Esophagus muscularis mucosa (tissue), 4 donors: ENCODE measurements around the gene SLC40A1. TPM values are rescaled to one million over a fixed set of nuclear protein-coding genes. Genes with fewer than 3 reads are reported as not detected.

Experiments used
- DNase-seq: peaks from one replicate; pipeline ENCODE4 v3.0.0-alpha.2; 2017; ENCODE audit errors: extremely low spot score
- H3K27ac ChIP-seq, 4 donors: fragments of 200-600 bp; sonication (generic); replicated peaks in 1 of 4; 1 replicate in 3 of 4; 2 replicates in 1 of 4; pipeline ENCODE4 v1.5.1; 2016 to 2019; ENCODE audit warnings: mild to moderate bottlenecking in 1 of 4
- H3K27me3 ChIP-seq, 4 donors: fragments of 200-600 bp; sonication (generic); one replicate each; pipeline versions ENCODE4 v1.5.1 to v1.6.0; 2016 to 2019
- H3K36me3 ChIP-seq, 4 donors: fragments of 200-600 bp; sonication (generic); one replicate each; pipeline ENCODE4 v1.5.1; 2016 to 2019
- H3K4me1 ChIP-seq, 4 donors: fragments of 200-600 bp; sonication (generic); one replicate each; pipeline ENCODE4 v1.5.1; 2016 to 2019
- H3K4me3 ChIP-seq, 4 donors: fragments of 200-600 bp; sonication (generic); 1 replicate in 2 of 4; 2 replicates in 2 of 4; pipeline ENCODE4 v1.5.1; 2016 to 2019; ENCODE audit warnings: mild to moderate bottlenecking in 4 of 4, moderate library complexity in 1 of 4
- H3K9me3 ChIP-seq, 4 donors: fragments of 200-600 bp; sonication (generic); 1 replicate in 3 of 4; 2 replicates in 1 of 4; pipeline ENCODE4 v1.5.1; 2016 to 2019
- EP300 ChIP-seq: sonication (generic); formaldehyde crosslinking; IDR thresholded peaks from one replicate; pipeline ENCODE4 v1.6.1; 2017; ENCODE audit warnings: antibody characterized with exemption
- POLR2A ChIP-seq: fragments of 450-650 bp; IDR thresholded peaks from one replicate; pipeline ENCODE4 v1.6.1; 2017; ENCODE audit warnings: antibody characterized with exemption, moderate library complexity, mild to moderate bottlenecking, low read depth
- POLR2AphosphoS5 ChIP-seq, 2 donors: sonication (generic); formaldehyde crosslinking; IDR thresholded peaks; one replicate each; pipeline ENCODE4 v1.6.1; 2017; ENCODE audit warnings: antibody characterized with exemption in 2 of 2
- WGBS: methylation state at CpG from one replicate; pipeline ENCODE4 v1.1.5; 2018; 5-methylcytosine and 5-hydroxymethylcytosine counted together
- intact Hi-C: fragments of 100-400 bp; cut with DNase I; formaldehyde crosslinking; loops from one replicate; pipeline ENCODE4 v1.15.1; 2023
- total RNA-seq, 4 donors: library from RNA; depleted of rRNA; stranded (reverse); fragments of >200 nt; gene quantifications; one replicate each; pipeline versions ENCODE4 v1.1.0 to v1.2.1, GENCODE V29; 2016
- TF ChIP-seq, protein P1 (sequence below), 3 experiments: fragments of 200-600 bp in 2 of 3; fragments of 450-650 bp in 1 of 3; sonication (generic) in 2 of 3; IDR thresholded peaks; one replicate each; pipeline ENCODE4 v1.5.1; 2017 to 2019; ENCODE audit warnings: antibody characterized with exemption in 3 of 3, mild to moderate bottlenecking in 2 of 3, moderate library complexity in 1 of 3

Gene SLC40A1
- total RNA-seq, 4 donors from 2014 or later = 35.3 to 80.9 (median 40.8) TPM

DNA sequence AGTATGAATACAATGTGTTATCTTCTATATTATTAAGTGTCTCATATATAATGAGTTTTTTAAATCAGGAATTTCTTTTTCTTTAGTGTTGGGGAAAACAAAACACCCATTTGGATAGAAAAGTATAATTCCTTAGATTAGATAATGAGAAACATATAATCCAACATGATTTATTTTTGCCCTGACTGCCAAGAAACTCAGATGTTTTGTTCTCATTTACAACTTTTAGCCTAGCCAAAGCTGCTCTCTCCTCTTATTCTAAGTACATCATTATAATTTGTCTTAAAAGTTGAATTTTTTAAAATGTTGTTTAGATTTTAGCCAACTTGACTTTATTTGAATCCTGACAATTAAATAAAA lies 68.6 kb downstream of the SLC40A1 start:
- DNase-seq = no peak
- no peaks in the 10 kb centered on the region for H3K27me3 ChIP-seq
- TF ChIP-seq, protein P1, sequence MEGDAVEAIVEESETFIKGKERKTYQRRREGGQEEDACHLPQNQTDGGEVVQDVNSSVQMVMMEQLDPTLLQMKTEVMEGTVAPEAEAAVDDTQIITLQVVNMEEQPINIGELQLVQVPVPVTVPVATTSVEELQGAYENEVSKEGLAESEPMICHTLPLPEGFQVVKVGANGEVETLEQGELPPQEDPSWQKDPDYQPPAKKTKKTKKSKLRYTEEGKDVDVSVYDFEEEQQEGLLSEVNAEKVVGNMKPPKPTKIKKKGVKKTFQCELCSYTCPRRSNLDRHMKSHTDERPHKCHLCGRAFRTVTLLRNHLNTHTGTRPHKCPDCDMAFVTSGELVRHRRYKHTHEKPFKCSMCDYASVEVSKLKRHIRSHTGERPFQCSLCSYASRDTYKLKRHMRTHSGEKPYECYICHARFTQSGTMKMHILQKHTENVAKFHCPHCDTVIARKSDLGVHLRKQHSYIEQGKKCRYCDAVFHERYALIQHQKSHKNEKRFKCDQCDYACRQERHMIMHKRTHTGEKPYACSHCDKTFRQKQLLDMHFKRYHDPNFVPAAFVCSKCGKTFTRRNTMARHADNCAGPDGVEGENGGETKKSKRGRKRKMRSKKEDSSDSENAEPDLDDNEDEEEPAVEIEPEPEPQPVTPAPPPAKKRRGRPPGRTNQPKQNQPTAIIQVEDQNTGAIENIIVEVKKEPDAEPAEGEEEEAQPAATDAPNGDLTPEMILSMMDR (IDR thresholded peaks at IDR 0.05) = no peak
- TF ChIP-seq EP300 (no peak), POLR2AphosphoS5 (IDR thresholded peaks at IDR 0.05) (no peak), POLR2A (no peak)
- intact Hi-C loops = no loop called here
- H3K36me3 ChIP-seq = no peaks in the 10 kb centered on the region
- no peak overlapping the region for H3K4me3 ChIP-seq
- peaks cover 0 to 19% (median 2%) of the 10 kb centered on the region in 4 donors for H3K4me1 ChIP-seq
- no peaks in the 10 kb centered on the region for H3K9me3 ChIP-seq
- no peak overlapping the region for H3K27ac ChIP-seq

DNA sequence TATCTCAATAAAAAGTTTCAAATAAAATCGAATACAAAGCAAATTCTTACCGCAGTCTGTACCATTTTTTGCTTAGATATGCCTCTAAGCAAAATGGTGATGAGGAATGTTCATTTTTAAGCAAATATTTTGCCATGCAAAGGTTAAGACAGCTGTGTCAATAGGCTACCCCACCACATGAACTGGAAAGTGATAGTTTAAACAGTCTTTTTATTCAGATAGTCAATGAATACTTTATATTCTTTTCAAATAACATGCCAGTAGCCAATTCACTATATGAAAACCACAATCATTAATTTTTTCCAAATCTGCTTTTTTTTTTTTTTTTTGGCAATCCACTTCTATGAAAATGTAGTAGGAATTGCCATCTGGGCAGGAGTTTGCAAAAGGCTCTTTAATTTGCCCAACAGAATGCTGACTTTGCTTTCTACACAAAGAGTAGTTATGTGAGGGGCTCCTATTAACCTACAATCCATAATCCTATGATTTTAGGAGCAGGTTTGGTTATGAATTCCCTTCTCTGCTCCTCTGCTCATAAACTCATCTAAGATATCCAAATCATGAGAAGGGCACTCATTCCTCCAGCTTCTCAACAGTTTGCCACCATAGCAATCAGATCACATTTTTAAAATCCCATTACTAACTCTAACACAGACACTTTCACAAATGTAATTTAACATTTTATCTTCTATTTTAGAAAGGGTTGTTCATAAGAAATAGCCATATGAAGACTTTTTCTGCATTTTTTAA lies 69.2 kb downstream of the SLC40A1 start:
- H3K36me3 ChIP-seq = no peaks in the 10 kb centered on the region
- no peak for TF ChIP-seq POLR2A
- TF ChIP-seq EP300 = no peak
- TF ChIP-seq POLR2AphosphoS5 (IDR thresholded peaks at IDR 0.05) = no peak
- TF ChIP-seq, protein P1 (IDR thresholded peaks at IDR 0.05) = no peak
- H3K4me1 ChIP-seq = peaks cover 0 to 19% (median 2%) of the 10 kb centered on the region in 4 donors
- H3K9me3 ChIP-seq = no peaks in the 10 kb centered on the region
- no peaks in the 10 kb centered on the region for H3K27me3 ChIP-seq
- no peak for DNase-seq
- no peak overlapping the region for H3K4me3 ChIP-seq
- no peak overlapping the region for H3K27ac ChIP-seq
- WGBS = 82% methylated on average over 2 of the region's 2 CpGs
- intact Hi-C loops = no loop called here

Other genes starting within 250 kb of the SLC40A1 start
- 10 to 100 TPM; 18.7 to 35.3 (median 24.7) TPM for gene WDR75, start 139.3 kb downstream of the SLC40A1 start, total RNA-seq
- 10 to 100 TPM; 39.6 to 51.9 (median 47.2) TPM for gene ASNSD1, start 80.7 kb upstream of the SLC40A1 start, total RNA-seq
- gene ANKAR, start 93.9 kb upstream of the SLC40A1 start, total RNA-seq = 10 to 100 TPM in 3 of 4 donors, 1 to 10 TPM in 1; 7.9 to 19.1 (median 11.2) TPM
- gene OSGEPL1, start 182.0 kb upstream of the SLC40A1 start, total RNA-seq = 1 to 10 TPM; 1.5 to 6.2 (median 3.2) TPM
- gene ORMDL1, start 203.6 kb upstream of the SLC40A1 start, total RNA-seq = 10 to 100 TPM; 25.4 to 60.2 (median 35.2) TPM
- 10 to 100 TPM; 12.0 to 15.0 (median 12.8) TPM for gene PMS1, start 203.7 kb upstream of the SLC40A1 start, total RNA-seq